Brain microvascular endothelial cell (primary cell): ENCODE results near the gene SPRED3.

ENCODE experiments used
- DNase-seq: peaks from one replicate; pipeline ENCODE4 v3.0.0-alpha.2; 2020
- H3K27ac ChIP-seq: fragments of 250-450 bp; sonication (Bioruptor Pico); 2 replicates; pipeline ENCODE4 v1.5.1; 2020; ENCODE audit warnings: mild to moderate bottlenecking, moderate library complexity
- H3K27me3 ChIP-seq: fragments of 250-450 bp; sonication (Bioruptor Pico); replicated peaks from 2 replicates; pipeline ENCODE4 v1.5.1; 2020; ENCODE audit warnings: mild to moderate bottlenecking
- H3K36me3 ChIP-seq: fragments of 250-450 bp; sonication (Bioruptor Pico); replicated peaks from 2 replicates; pipeline ENCODE4 v1.5.1; 2020; ENCODE audit warnings: mild to moderate bottlenecking
- H3K4me3 ChIP-seq: 2 replicates; pipeline ENCODE4 v1.5.1; 2011; ENCODE audit warnings: low read depth, mild to moderate bottlenecking, control low read depth, low read length, moderate library complexity
- in situ Hi-C: cut with HindIII; loops from 2 replicates; pipeline ENCODE4 v1.10.0; 2017; ENCODE audit warnings: low sequenced_read_pairs, low pct_ligation_motif_present
- TF ChIP-seq, protein P1 (sequence below): IDR thresholded peaks from 2 replicates; pipeline ENCODE4 v1.5.1; 2011; ENCODE audit warnings: low read depth, mild to moderate bottlenecking, moderate library complexity, low read length, control low read depth, inconsistent platforms; ENCODE audit errors: missing control alignments

Gene SPRED3

DNA sequence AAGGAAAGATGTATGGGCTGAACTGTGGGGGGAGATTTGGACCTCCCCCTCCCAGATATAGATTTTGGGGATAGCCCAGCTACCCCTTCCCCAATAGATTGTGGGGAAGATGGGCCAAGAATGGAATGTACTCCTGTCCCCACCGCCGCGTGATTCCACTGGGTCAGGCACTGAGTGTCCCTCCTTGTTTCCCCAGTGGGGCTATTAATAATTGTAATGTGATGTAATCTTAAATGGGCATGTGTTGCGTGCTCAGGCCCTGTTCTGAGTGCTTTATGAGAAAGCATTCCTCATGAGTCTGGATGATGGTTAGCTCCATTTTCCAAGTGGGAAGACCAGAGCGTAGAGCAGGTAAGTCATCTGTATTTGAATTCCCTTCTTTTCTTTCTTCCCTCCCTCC lies 12.7 kb upstream of the SPRED3 start:
- in situ Hi-C loops = no loop called here
- DNase-seq = no peak
- H3K36me3 ChIP-seq = peaks cover 39% of the 10 kb centered on the region
- H3K27me3 ChIP-seq = no peaks in the 10 kb centered on the region
- TF ChIP-seq, protein P1, sequence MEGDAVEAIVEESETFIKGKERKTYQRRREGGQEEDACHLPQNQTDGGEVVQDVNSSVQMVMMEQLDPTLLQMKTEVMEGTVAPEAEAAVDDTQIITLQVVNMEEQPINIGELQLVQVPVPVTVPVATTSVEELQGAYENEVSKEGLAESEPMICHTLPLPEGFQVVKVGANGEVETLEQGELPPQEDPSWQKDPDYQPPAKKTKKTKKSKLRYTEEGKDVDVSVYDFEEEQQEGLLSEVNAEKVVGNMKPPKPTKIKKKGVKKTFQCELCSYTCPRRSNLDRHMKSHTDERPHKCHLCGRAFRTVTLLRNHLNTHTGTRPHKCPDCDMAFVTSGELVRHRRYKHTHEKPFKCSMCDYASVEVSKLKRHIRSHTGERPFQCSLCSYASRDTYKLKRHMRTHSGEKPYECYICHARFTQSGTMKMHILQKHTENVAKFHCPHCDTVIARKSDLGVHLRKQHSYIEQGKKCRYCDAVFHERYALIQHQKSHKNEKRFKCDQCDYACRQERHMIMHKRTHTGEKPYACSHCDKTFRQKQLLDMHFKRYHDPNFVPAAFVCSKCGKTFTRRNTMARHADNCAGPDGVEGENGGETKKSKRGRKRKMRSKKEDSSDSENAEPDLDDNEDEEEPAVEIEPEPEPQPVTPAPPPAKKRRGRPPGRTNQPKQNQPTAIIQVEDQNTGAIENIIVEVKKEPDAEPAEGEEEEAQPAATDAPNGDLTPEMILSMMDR = no peak
- H3K27ac ChIP-seq = peak overlapping the region; percentile 95
- peak overlapping the region; percentile 95 for H3K4me3 ChIP-seq

DNA sequence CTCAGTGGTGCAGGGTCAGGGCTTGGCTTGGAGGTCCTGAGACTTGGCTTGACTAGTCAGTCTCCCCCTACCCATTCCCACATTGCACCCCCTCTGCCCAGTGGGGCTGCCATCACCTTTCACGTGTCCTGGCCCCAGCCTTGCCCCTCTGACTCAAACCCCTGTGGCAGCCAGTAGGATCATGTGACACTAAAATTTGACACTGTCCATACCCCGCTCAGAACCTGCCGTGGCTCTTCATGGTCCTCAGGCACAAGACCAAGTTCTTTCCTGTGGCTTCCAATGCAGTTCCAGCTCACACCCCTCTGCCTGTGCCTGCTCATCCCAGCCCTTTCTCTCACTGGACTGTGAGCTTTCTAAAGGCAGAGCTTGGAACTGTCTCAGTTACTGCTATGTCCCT lies 11.9 kb upstream of the SPRED3 start:
- no peak overlapping the region for H3K27ac ChIP-seq
- in situ Hi-C loops = no loop called here
- DNase-seq = no peak
- no peak overlapping the region for H3K4me3 ChIP-seq
- H3K36me3 ChIP-seq = peaks cover 47% of the 10 kb centered on the region
- no peaks in the 10 kb centered on the region for H3K27me3 ChIP-seq
- TF ChIP-seq, protein P1 = no peak

DNA sequence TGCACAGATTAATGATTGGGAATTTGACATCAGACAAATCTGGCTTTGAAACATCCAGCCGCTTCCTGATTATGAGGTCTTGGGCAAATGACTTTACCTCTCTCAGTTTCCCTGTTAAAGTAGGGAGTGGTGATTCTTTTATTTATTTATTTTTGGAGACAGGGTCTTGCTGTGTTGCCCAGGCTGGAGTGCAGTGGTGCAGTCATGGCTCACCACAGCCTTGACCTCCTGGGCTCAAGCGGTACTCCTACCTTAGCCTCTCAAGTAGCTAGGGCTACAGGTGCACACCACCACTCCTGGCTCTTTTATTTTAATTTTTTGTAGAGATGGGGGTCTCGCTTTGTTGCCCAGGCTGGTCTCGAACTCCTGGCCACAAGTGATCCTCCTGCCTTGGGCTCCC lies 11.4 kb upstream of the SPRED3 start:
- Histone ChIP-seq H3K27ac (no peak overlapping the region), H3K36me3 (peaks cover 52% of the 10 kb centered on the region), H3K4me3 (no peak overlapping the region), H3K27me3 (no peaks in the 10 kb centered on the region)
- in situ Hi-C loops = no loop called here
- no peak for DNase-seq
- TF ChIP-seq, protein P1 = no peak

DNA sequence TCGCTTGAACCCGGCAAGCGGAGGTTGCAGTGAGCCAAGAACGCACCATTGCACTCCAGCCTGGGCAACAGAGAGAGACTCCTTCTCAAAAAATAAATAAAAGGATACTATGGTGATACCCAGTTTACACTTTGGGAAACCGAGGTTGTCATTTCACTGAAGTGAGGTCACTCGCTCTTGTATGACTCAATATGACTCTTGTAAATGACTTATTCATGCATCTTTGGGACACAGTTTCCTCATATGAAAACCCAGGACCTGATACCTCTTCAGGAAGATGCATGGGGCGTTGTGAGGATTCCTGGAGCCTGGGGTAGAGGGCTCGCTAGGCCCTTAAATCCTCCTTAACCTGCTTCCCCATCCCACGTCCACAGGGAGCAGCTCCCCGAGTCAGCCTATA lies 9.6 kb upstream of the SPRED3 start:
- TF ChIP-seq, protein P1 = no peak
- peaks cover 67% of the 10 kb centered on the region for H3K36me3 ChIP-seq
- no peaks in the 10 kb centered on the region for H3K27me3 ChIP-seq
- no peak overlapping the region for H3K27ac ChIP-seq
- in situ Hi-C loops = no loop called here
- no peak for DNase-seq
- H3K4me3 ChIP-seq = no peak overlapping the region

DNA sequence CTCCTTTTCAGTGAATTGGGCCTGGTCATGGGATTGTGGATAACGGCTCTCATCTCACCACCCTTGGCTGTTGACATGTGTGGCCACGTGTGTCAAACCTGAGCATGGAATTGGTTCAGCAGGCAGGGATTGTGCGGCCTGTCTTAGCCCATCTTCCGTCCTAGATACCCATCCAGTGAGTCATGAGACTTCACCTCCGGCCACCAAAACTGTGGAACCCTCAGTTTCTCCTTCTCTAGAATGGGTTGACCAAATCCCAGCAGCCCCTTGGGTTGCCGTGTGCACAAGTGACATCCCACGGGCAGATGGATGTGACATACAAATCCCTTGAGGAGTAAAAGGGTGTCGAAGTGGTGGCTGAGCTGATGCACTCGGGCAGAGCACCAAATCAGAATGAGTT lies 7.4 kb upstream of the SPRED3 start:
- TF ChIP-seq, protein P1 = no peak
- Histone ChIP-seq H3K27ac (no peak overlapping the region), H3K36me3 (peaks cover 78% of the 10 kb centered on the region), H3K27me3 (no peaks in the 10 kb centered on the region), H3K4me3 (no peak overlapping the region)
- in situ Hi-C loops = no loop called here
- no peak for DNase-seq

DNA sequence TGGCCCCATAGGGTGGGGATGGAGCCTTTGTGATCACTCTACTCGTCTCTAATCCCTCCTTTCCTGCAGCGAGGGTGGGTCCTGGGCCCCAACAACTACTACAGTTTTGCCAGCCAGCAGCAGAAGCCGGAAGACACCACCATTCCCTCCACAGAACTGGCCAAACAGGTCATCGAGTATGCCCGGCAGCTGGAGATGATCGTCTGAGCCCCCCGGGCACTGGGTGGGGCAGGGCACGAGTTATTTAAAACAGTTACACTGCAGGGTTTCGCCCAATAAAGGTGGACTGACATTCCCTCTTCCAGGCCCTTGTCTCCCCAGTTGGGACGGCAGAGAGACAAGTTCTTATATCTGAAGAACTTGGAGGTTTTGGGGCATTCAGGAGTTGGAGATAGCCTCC lies 5.3 kb upstream of the SPRED3 start:
- Histone ChIP-seq H3K27me3 (no peaks in the 10 kb centered on the region), H3K4me3 (no peak overlapping the region), H3K36me3 (peaks cover 64% of the 10 kb centered on the region), H3K27ac (no peak overlapping the region)
- TF ChIP-seq, protein P1 = no peak
- in situ Hi-C loops = no loop called here
- no peak for DNase-seq
